Endothelial cell of umbilical vein (primary cell): ENCODE results near the gene ZNF827. TPM values are rescaled to one million over a fixed set of nuclear protein-coding genes. Genes with fewer than 3 reads are reported as not detected.

ENCODE experiments used
- BruUV-seq: library from RNA; stranded (reverse); fragments of 400-500 nt; replicated peaks from 2 replicates; lab custom pipeline; 2021; lab: Mats Ljungman, UMichigan
- CTCF ChIA-PET: fragments of 300-600, 350-600 bp; sonication (Branson Sonifier 250); formaldehyde crosslinking; loops from one replicate; lab custom pipeline; 2021; ENCODE audit warnings: antibody characterized with exemption, inconsistent platforms; lab: Charles Lee
- POLR2A ChIA-PET: fragments of 300-600, 350-600 bp; sonication (Branson Sonifier 250); formaldehyde crosslinking; loops from one replicate; lab custom pipeline; 2021; ENCODE audit warnings: antibody characterized with exemption, inconsistent platforms; lab: Charles Lee
- DNase-seq: peaks from one replicate; pipeline ENCODE4 v3.0.0-alpha.2; 2011; ENCODE audit warnings: low read depth, low spot score
- FAIRE-seq: peaks from 2 replicates; lab custom pipeline; 2011; peaks lifted over from hg19 to GRCh38; lab: Jason Lieb, UNC
- H2AFZ ChIP-seq: 2 replicates; pipeline ENCODE4 v1.6.0; 2012; ENCODE audit warnings: low read depth, low read length, control low read depth, inconsistent platforms
- H3K27ac ChIP-seq: 2 replicates; pipeline ENCODE4 v1.5.1; 2011; ENCODE audit warnings: low read depth, mild to moderate bottlenecking, control low read depth, low read length, moderate library complexity; ENCODE audit not compliant: insufficient read depth
- H3K27me3 ChIP-seq, 2 experiments: 2 replicates each; pipeline versions ENCODE4 v1.6.0 to v1.6.1; 2011; ENCODE audit warnings: low read length in 2 of 2, mixed read lengths in 1 of 2; ENCODE audit not compliant: control insufficient read depth in 2 of 2, insufficient read depth in 2 of 2
- H3K36me3 ChIP-seq, 2 experiments: 2 replicates in 1 of 2; 3 replicates in 1 of 2; pipeline ENCODE4 v1.5.1; 2011; ENCODE audit warnings: low read length in 2 of 2, mild to moderate bottlenecking in 1 of 2, moderate library complexity in 1 of 2; ENCODE audit not compliant: control insufficient read depth in 2 of 2, insufficient read depth in 2 of 2; ENCODE audit errors: extremely low read depth in 1 of 2
- H3K4me1 ChIP-seq: 3 replicates; pipeline ENCODE4 v1.5.1; 2011; ENCODE audit warnings: mild to moderate bottlenecking, low read length; ENCODE audit not compliant: control insufficient read depth, insufficient read depth; ENCODE audit errors: extremely low read depth
- H3K4me2 ChIP-seq: 2 replicates; pipeline ENCODE4 v1.6.1; 2011; ENCODE audit warnings: low read length, control low read depth, mixed read lengths; ENCODE audit not compliant: insufficient read depth
- H3K4me3 ChIP-seq, 3 experiments: fragments of 200-600 bp in 1 of 3; sonication (generic), shearing (Covaris generic) in 1 of 3; replicated peaks in 1 of 3; 2 replicates each; pipeline ENCODE4 v1.5.1; 2011 to 2016; ENCODE audit warnings: control low read depth in 3 of 3, low read length in 3 of 3, mild to moderate bottlenecking in 2 of 3, inconsistent platforms in 1 of 3, low read depth in 1 of 3, moderate library complexity in 1 of 3; ENCODE audit not compliant: insufficient read depth in 1 of 3
- H3K79me2 ChIP-seq: 2 replicates; pipeline ENCODE4 v1.6.0; 2012; ENCODE audit warnings: low read length, inconsistent platforms; ENCODE audit not compliant: control insufficient read depth, insufficient read depth
- H3K9ac ChIP-seq: replicated peaks from 2 replicates; pipeline ENCODE3; 2011; ENCODE audit warnings: low read length, control low read depth; ENCODE audit not compliant: insufficient read depth; ENCODE audit errors: extremely low read depth
- H3K9me1 ChIP-seq: replicated peaks from 3 replicates; pipeline ENCODE4 v1.6.0; 2011; ENCODE audit warnings: mild to moderate bottlenecking, low read length; ENCODE audit not compliant: control insufficient read depth, insufficient read depth; ENCODE audit errors: extremely low read depth
- H3K9me3 ChIP-seq: replicated peaks from 2 replicates; pipeline ENCODE4 v1.5.1; 2012; ENCODE audit warnings: low read length, inconsistent platforms; ENCODE audit not compliant: control insufficient read depth, insufficient read depth
- H4K20me1 ChIP-seq: replicated peaks from 2 replicates; pipeline ENCODE3; 2011; ENCODE audit warnings: mild to moderate bottlenecking, low read length; ENCODE audit not compliant: control insufficient read depth, insufficient read depth; ENCODE audit errors: extremely low read depth
- EZH2 ChIP-seq: IDR thresholded peaks from 2 replicates; pipeline ENCODE4 v1.6.1; 2012; ENCODE audit warnings: borderline replicate concordance, low read depth, mild to moderate bottlenecking, moderate library complexity, low read length, inconsistent platforms; ENCODE audit not compliant: severe bottlenecking
- GATA2 ChIP-seq: IDR thresholded peaks from 2 replicates; pipeline ENCODE4 v1.7.0; 2011; ENCODE audit warnings: low read depth, mild to moderate bottlenecking, moderate library complexity, mixed read lengths, low read length; ENCODE audit not compliant: insufficient read length, insufficient read depth
- JUN ChIP-seq: IDR thresholded peaks from 2 replicates; pipeline ENCODE4 v1.6.1; 2011; ENCODE audit warnings: borderline replicate concordance, low read depth; ENCODE audit not compliant: insufficient read length, insufficient read depth
- MYC ChIP-seq: IDR thresholded peaks from one replicate; pipeline ENCODE4 v1.6.1; 2011; ENCODE audit warnings: mild to moderate bottlenecking, low read depth, low read length
- POLR2A ChIP-seq: IDR thresholded peaks from 2 replicates; pipeline ENCODE4 v1.6.1; 2012; ENCODE audit warnings: low read depth, mild to moderate bottlenecking, control low read depth, low read length
- POLR2AphosphoS5 ChIP-seq: IDR thresholded peaks from 2 replicates; pipeline ENCODE4 v1.6.1; 2012; ENCODE audit warnings: low read depth, mild to moderate bottlenecking, control low read depth, low read length, moderate library complexity; ENCODE audit not compliant: insufficient read depth
- dilution Hi-C: fragments of 300-500 bp; cut with MboI; formaldehyde crosslinking; loops from one replicate; pipeline ENCODE4 v1.15.0; 2019; ENCODE audit warnings: low sequenced_read_pairs; ENCODE audit not compliant: extremely low pct_ligation_motif_present
- intact Hi-C: fragments of 100-400 bp; cut with micrococcal nuclease; formaldehyde crosslinking; loops from one replicate; pipeline ENCODE4 v1.10.0; 2022
- polyA plus RNA-seq, 4 experiments: library from polyadenylated mRNA; depleted of rRNA in 3 of 4; stranded (reverse) in 3 of 4; unstranded in 1 of 4; fragments of >200 nt; gene quantifications; 2 replicates each; pipeline versions ENCODE4 v1.2.1 to v1.2.3, GENCODE V29; 2011 to 2012; ENCODE audit warnings: missing spikeins in 1 of 4
- total RNA-seq: library from RNA; stranded (reverse); gene quantifications from 2 replicates; pipeline ENCODE4 v1.2.3, GENCODE V29; 2021
- TF ChIP-seq, protein P1 (sequence below), 2 donors: IDR thresholded peaks; 1 replicate in 1 of 2; 2 replicates in 1 of 2; pipeline ENCODE4 v1.5.1; 2011; ENCODE audit warnings: low read length in 2 of 2, mild to moderate bottlenecking in 2 of 2, moderate library complexity in 2 of 2, control low read depth in 1 of 2, inconsistent platforms in 1 of 2, low read depth in 1 of 2; ENCODE audit not compliant: insufficient read depth in 1 of 2; ENCODE audit errors: extremely low read depth in 1 of 2
- TF ChIP-seq, protein P2 (sequence below): IDR thresholded peaks from 2 replicates; pipeline ENCODE4 v1.6.1; 2011; ENCODE audit not compliant: insufficient read depth, insufficient read length

ZNF827 gene
- total and polyA plus RNA-seq, 2 donors (not counting 3 experiments of a cell fraction or from before 2014, with no cell fraction given) = 16.9 to 23.7 TPM

DNA sequence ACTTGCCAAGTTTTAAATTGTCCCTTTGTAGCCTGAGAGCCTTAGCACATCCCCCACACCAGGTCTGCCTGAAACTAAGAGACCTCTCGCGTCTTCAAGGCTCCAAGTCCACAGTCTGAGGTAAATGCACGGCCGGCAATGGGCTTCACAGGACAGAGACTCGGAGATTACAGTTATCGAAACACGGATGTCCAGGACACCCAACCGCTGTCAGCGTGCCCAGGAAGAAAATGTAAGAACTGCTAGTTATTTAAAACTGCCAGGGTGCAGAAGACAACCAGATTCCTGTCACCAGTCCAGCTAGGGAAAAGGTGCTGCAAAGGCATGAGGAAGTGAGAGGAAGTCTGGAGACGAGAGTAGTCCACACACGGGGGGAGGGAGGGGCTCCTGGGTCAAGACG lies 28.9 kb downstream of the ZNF827 start:
- Histone ChIP-seq H3K9me1 (no peaks in the 10 kb centered on the region), H3K4me1 (no peaks in the 10 kb centered on the region), H3K36me3 (no peaks in the 10 kb centered on the region), H3K4me2 (no peak overlapping the region), H3K27ac (no peak overlapping the region), H3K27me3 (no peaks in the 10 kb centered on the region), H3K9ac (no peak overlapping the region), H2AFZ (no peak overlapping the region), H3K9me3 (no peaks in the 10 kb centered on the region), H3K79me2 (peaks cover 2% of the 10 kb centered on the region), H3K4me3 (no peak overlapping the region), H4K20me1 (no peaks in the 10 kb centered on the region)
- dilution Hi-C loops (no loop called here), intact Hi-C loops (no loop called here)
- TF ChIP-seq JUN (no peak), MYC (no peak), EZH2 (no peak), POLR2AphosphoS5 (no peak), POLR2A (no peak), GATA2 (no peak)
- TF ChIP-seq, protein P1, sequence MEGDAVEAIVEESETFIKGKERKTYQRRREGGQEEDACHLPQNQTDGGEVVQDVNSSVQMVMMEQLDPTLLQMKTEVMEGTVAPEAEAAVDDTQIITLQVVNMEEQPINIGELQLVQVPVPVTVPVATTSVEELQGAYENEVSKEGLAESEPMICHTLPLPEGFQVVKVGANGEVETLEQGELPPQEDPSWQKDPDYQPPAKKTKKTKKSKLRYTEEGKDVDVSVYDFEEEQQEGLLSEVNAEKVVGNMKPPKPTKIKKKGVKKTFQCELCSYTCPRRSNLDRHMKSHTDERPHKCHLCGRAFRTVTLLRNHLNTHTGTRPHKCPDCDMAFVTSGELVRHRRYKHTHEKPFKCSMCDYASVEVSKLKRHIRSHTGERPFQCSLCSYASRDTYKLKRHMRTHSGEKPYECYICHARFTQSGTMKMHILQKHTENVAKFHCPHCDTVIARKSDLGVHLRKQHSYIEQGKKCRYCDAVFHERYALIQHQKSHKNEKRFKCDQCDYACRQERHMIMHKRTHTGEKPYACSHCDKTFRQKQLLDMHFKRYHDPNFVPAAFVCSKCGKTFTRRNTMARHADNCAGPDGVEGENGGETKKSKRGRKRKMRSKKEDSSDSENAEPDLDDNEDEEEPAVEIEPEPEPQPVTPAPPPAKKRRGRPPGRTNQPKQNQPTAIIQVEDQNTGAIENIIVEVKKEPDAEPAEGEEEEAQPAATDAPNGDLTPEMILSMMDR (IDR thresholded peaks at IDR 0.05; ENCODE audit: extremely low read depth in 1 of 2, insufficient read depth in 1 of 2, low read depth in 1 of 2, low read length in 2 of 2) = no peak
- TF ChIP-seq, protein P2, sequence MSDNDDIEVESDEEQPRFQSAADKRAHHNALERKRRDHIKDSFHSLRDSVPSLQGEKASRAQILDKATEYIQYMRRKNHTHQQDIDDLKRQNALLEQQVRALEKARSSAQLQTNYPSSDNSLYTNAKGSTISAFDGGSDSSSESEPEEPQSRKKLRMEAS = no peak
- DNase-seq = no peak
- FAIRE-seq = no peak
- ChIA-PET CTCF (no interaction called here), POLR2A (no interaction called here)
- BruUV-seq = no TSS peak
